ENCODE data around the gene C1QL4.

C1QL4 gene

GRCh38 chr12:49347311-49348193 lies 10.6 kb upstream of the C1QL4 start:
- H3K4me3 ChIP-seq (ENCODE audit: low read length): peak overlapping the region; percentile 44
- peak; percentile 63 for DNase-seq (ENCODE audit: low read depth)
- TF ChIP-seq CTCF (conservative IDR thresholded peaks at IDR 0.05; ENCODE audit: low read depth, low read length): peak; percentile 83

GRCh38 chr12:49346659-49347310 lies 9.8 kb upstream of the C1QL4 start, which contains the start of gene DNAJC22:
TSS of gene DNAJC22 (plus strand) at chr12:49346888. CDS start at chr12:49348873, 1,985 bp downstream.
- H3K4me3 ChIP-seq (ENCODE audit: low read length): peak within 1 kb of the TSS; percentile 44
- no peak for TF ChIP-seq CTCF (conservative IDR thresholded peaks at IDR 0.05; ENCODE audit: low read depth, low read length)
- no peak for DNase-seq (ENCODE audit: low read depth)

- peak overlapping the region; percentile 33 for H3K4me3 ChIP-seq (ENCODE audit: low read length)
- DNase-seq (ENCODE audit: low read depth): no peak
- no peak for TF ChIP-seq CTCF (conservative IDR thresholded peaks at IDR 0.05; ENCODE audit: low read depth, low read length)
These were observed 9.1 kb upstream of the C1QL4 start for GRCh38 chr12:49345825-49346658.

- H3K4me3 ChIP-seq (ENCODE audit: low read length): peak overlapping the region; percentile 33
- no peak for TF ChIP-seq CTCF (conservative IDR thresholded peaks at IDR 0.05; ENCODE audit: low read depth, low read length)
- no peak for DNase-seq (ENCODE audit: low read depth)
These were observed 8.2 kb upstream of the C1QL4 start for GRCh38 chr12:49345051-49345824.

- no peak for DNase-seq (ENCODE audit: low read depth)
- no peak for TF ChIP-seq CTCF (conservative IDR thresholded peaks at IDR 0.05; ENCODE audit: low read depth, low read length)
- H3K4me3 ChIP-seq (ENCODE audit: low read length): no peak overlapping the region
These were observed 7.6 kb upstream of the C1QL4 start for GRCh38 chr12:49344486-49345050.

Measured in retinal pigment epithelial cell (primary cell).